Kidney tubule cell (primary cell): ENCODE results near the gene ASGR1.

Source experiments
- DNase-seq: peaks from one replicate; pipeline ENCODE4 v3.0.0-alpha.2; 2018; ENCODE audit warnings: low spot score

The ASGR1 gene

GRCh38 chr17:7216242-7217112 is 37.3 kb upstream of the ASGR1 start:
- no peak for DNase-seq

GRCh38 chr17:7215652-7216180 is 36.5 kb upstream of the ASGR1 start:
- DNase-seq, result no peak

- DNase-seq, result no peak
Measured at GRCh38 chr17:7215136-7215638, 36.0 kb upstream of the ASGR1 start.

DNA sequence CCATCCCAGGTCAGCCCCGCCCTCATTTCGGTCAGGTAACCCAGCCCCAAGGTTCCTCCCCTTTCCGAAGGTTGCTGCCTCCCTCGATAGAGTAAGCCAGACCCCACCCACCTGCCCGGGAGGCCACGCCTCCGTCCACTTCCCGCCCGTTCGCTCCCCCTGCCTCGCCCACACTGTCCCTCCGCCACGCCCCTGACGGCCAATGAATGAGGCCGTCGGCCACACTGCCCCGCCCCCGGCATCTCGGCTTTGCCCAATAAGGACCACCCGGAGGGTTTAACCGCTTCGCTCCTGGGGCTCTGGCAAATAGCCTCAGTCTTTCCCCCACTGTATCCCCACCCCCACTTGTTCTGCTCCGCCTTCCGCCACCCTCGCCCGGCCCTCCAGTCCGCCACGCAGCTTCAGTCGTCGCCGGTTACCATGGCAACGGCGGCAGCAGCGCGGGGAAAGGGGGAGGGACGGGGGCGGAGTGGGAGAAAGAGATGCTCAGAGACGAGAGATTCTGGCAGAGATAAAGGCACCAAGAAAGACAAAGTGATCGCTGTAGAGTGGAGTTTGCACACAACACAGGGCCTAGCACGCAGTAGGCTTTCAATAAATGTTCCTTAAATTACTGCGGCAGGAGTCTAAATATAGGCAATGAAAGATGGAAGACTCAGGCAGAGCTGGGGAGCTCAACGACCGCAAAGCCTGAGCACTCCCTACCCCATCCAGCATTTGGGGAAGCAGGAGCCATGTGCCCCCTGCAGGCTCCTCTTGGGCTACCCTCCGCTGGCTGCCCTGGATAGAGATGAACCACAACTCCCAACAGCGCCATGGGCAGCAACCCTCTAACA is 35.3 kb upstream of the ASGR1 start:
- DNase-seq, result peak; percentile 94

- DNase-seq, result peak; percentile 74
Measured at GRCh38 chr17:7213895-7214299, 34.7 kb upstream of the ASGR1 start.

GRCh38 chr17:7211491-7212273 is 32.5 kb upstream of the ASGR1 start:
- DNase-seq, result no peak

DNA sequence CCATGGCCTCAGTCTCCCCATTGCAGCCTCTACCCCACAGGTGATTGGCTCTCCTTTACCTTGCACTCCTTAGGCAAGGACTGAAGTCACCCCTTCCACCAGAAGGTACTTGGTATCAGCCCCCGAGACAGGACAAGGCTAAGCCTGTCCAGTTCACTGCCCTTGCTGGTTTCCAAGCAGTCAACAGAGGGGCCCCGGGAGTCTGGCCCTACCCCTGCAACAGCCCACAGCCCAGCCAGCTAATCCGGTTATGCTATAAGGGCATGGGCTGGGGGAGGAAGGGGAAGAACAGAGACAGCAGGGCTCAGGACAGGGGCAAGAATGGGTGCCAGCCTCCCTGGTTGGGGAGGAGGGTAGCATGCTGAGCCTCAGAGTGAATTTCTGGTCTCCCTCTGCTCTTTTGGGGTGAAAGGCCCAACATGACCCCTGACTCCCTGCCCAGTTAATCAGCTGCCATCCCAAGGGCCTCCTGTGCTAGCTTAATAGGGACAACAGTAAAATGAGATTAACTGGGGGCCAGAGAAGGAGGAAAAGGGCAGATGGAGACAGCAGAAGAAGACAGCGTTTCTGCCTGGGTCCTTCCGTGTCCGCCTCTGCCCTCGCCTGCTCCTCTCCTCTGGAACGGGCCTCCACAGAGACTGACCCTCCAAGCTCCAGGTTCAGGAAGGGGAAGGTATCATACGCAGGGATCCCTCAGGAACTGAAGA is 29.7 kb upstream of the ASGR1 start:
- no peak for DNase-seq

DNA sequence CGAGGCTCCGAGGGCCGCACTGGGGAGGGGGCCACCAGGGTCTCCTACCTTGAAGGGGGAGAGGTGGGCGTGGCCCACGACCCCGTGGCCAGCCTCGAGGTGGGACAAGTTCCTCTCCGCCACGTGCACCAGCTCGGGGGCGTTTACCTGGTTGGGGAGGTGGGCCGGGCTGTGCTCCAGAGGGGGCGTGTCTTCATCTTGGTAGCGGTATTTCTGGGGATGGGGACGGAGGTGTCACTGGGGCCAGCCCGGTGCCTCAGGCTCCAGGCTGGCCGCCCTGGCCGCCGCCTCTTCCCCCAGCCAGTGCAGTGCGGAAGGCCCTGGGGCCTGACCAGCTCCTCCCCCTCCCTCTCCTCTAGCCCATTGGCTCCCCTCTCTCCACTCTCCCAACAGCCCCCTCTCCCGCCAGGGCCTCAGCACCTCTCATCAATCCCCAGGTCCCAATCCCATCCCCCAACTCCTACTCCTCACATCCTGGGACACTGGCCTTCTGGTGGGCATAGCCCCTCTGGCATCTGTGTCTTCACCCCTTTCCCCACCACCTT is 28.9 kb upstream of the ASGR1 start:
- no peak for DNase-seq

DNA sequence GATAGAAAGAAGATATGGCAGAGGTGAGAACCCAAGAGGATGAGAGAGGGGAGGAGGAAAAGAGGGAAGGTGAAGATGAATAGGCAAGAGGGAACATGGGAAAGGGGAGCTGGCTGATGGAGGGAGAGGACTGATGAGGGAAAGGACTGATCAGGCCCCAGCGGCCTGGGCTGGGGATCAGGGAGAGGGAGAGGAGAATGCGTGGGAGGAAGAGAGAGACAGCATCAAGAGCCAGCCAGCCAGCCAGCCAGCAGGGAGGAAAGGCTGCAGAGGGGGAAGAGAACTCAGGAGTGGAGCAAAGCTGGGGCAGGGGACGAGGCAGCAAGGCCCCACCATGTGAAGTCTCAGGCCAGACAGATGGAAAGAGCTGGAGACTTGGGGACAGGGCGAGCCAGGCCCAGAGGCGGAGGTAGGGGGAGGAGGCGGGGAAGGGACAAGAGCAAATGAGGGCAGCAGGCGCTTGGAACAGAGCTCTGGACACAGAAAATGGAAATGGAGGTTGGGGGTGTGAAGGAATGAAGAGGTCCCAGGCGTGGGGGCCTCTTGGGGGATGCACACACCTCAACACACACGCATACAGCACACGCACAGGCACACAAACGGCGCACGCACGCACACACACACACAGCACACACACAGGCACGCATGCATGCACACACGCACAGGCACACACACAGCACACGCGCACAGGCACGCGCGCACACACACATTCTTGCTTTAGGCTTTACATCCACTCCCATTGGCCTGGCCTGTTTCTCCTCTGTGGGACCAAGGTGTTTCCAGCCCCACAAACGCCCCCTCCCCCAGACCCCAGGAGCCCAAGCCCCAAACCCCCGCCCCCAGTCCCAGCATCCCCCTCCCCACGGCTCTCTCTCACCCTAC is 28.2 kb upstream of the ASGR1 start:
- no peak for DNase-seq

GRCh38 chr17:7205561-7205960 is 26.4 kb upstream of the ASGR1 start:
- DNase-seq, result no peak

- peak; percentile 31 for DNase-seq
Measured at GRCh38 chr17:7204828-7205461, 25.8 kb upstream of the ASGR1 start.

- DNase-seq, result no peak
Measured at GRCh38 chr17:7204336-7204735, 25.2 kb upstream of the ASGR1 start.

DNA sequence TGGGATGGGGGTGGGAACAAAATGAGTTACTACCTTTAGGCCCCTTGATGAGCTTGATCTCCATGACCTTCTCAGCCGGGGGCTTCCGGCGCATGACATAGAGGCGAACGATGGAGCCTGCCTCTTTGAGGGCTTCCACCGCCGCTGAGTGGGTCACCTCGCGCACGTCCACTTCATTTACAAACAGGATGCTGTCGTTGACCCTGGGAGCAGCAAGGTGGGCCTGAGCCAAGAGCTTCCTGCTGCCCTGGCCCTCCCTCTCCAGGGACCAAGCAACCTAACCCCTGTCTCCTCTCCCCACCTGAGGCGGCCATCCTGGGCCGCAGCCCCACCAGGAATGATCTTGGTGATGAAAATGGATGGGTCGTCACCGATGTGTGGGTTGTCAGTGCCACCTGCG is 24.2 kb upstream of the ASGR1 start:
- DNase-seq, result no peak

GRCh38 chr17:7196651-7197401 is 17.7 kb upstream of the ASGR1 start:
- no peak for DNase-seq

GRCh38 chr17:7195971-7196370 is 16.8 kb upstream of the ASGR1 start:
- DNase-seq, result no peak

DNA sequence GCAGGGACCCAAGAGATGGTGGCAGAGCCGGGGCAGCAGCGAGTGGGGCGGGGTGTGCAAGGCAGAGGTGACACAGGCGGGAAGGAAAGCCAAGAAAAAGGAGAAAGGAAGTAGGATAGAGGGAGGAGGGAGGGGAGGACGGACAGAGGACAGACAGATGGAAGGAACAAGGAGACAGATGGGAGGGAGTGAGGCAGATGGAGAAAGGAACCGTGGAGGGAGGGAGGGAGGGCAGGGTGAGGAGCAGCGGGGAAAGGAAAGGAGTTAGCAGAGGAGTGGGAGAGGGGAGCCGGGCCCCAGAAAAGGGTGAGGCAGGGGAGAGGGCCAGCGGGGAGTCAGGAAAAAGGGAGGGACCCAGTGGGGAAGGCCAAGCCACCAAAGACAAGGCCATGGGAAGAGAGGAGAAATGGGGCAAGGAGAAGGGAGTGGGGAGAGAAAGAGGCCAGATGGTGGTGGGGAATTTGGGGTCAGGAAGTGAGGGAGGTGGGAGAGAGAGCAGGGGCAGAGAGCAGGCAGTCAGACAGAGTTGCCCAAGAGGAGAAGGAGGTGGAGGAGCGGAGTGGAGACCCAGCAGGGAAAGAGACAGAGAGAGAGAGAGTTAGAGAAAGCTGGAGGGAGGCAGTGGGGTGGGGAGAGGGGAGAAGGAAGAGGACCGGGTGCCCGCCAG is 13.2 kb upstream of the ASGR1 start:
- no peak for DNase-seq

GRCh38 chr17:7191571-7192270 is 12.6 kb upstream of the ASGR1 start:
- DNase-seq, result peak; percentile 10

GRCh38 chr17:7191069-7191468 is 11.9 kb upstream of the ASGR1 start:
- DNase-seq, result no peak
